Dermis blood vessel endothelial cell (primary cell): ENCODE results near the gene AVL9. TPM values are rescaled to one million over a fixed set of nuclear protein-coding genes. Genes with fewer than 3 reads are reported as not detected.
"Not testable (repeated sequence)": the region's sequence is repeated elsewhere in the genome, so short reads cannot be mapped to it uniquely, and the experiment has no call there.

Source experiments
- DNase-seq: peaks from one replicate; pipeline ENCODE4 v3.0.0; 2010
- total RNA-seq: library from RNA; depleted of rRNA; stranded (reverse); fragments of >200 nt; gene quantifications from 2 replicates; pipeline ENCODE4 v1.2.3, GENCODE V29; 2014

Gene AVL9
- total RNA-seq, 1 donor from 2014 or later: 81.9 TPM

DNA sequence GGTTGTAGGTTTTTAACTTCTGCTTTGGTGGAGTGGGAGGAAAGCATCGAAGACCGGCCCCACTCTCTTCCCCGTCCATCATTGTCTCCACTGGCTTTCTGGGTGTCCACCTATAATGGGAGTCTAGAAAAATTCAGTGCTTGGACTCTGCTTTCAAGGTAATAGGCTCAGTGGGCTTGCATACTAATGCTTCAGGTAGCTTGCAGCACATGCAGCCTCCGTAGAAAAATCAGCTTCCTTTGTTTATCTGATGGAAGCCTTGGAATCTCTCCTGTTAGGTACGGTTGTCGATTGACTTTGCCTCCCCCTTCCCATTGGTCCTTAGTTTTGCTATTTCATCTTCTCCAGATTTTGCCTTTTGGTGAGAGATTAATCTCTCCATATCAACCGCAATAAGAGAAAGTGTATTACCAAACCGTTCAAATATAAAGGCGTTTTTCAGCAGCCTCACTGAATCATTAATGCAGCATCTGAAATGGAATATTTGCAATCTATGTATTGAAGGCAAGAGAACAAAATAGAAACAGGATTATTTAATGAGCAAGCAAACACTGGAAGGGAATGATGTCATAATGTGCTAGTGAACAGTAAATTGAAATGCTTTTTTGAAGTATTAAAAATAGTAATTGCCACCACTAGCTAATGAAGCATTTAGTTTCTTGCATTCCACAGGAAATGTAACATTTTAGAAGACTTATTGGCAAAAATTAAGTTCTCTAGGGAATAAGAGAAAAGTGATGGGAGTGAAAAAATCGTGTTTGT is 944 bp downstream of the AVL9 start:
- DNase-seq: peak; percentile 29

DNA sequence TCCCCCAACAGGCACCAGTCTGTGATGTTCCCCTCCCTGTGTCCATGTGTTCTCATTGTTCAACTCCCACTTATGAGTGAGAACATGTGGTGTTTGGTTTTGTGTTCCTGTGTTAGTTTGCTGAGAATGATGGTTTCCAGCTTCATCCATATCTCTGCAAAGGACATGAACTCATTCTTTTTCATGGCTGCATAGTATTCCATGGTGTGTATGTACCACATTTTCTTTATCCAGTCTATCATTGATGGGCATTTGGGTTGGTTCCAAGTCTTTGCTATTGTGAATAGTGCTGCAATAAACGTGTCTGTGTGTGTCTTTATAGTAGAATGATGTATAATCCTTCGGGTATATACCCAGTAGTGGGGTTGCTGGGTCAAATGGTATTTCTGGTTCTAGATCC is 4.5 kb downstream of the AVL9 start:
- not testable (repeated sequence) for DNase-seq

DNA sequence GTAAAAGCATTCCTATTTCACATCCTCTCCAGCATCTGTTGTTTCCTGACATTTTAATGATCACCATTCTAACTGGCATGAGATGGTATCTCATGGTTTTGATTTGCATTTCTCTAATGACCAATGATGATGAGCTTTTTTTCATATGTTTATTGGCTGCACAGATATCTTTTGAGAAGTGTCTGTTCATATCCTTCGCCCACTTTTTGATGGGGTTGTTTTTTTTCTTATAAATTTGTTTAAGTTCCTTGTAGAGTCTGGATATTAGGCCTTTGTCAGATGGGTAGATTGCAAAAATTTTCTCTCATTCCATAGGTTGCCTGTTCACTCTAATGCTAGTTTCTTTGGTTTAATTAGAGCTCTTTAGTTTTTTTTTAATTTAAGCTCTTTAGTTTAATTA is 4.9 kb downstream of the AVL9 start:
- DNase-seq: not testable (repeated sequence)

DNA sequence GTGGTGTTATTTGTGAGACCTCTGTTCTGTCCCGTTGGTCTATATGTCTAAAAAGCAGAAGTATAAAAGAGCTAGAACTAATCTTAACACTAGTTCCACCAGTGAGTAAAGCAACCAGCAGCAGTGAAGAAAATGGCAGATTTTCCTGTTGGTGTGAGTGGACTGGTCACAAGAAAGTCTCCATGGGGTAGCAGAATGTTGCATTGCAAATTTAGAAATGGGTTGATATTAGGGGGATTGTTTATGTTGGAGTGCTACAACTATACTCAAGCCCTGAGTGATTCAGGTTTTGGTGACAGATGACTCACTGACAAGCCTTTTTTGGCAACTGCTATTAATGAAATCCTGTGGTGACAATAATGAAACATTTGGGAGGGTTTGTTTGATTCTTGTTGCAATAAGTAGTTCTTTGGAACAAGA is 5.6 kb downstream of the AVL9 start:
- peak; percentile 53 for DNase-seq

DNA sequence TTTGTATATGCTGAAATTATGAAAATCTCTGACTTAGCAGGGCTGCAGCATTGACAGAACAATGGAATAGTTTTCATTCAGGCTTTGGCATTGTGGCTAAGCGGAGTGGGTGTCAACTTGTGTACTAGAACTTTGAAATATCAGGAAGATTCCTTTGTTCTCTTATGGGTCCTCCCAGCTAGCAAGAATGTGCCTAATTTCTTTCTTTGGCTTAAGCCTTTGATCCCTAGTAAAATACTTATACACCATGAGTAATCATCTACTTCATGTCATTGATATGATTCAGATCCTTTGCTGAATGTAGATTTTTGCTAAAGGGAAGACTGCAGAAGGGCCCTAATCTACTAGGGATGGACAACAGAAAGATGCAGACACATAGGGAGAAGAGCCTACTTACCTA is 6.2 kb downstream of the AVL9 start:
- DNase-seq: peak; percentile 75

- DNase-seq: no peak
Measured at GRCh38 chr7:32502728-32503127, 7.4 kb downstream of the AVL9 start.

DNA sequence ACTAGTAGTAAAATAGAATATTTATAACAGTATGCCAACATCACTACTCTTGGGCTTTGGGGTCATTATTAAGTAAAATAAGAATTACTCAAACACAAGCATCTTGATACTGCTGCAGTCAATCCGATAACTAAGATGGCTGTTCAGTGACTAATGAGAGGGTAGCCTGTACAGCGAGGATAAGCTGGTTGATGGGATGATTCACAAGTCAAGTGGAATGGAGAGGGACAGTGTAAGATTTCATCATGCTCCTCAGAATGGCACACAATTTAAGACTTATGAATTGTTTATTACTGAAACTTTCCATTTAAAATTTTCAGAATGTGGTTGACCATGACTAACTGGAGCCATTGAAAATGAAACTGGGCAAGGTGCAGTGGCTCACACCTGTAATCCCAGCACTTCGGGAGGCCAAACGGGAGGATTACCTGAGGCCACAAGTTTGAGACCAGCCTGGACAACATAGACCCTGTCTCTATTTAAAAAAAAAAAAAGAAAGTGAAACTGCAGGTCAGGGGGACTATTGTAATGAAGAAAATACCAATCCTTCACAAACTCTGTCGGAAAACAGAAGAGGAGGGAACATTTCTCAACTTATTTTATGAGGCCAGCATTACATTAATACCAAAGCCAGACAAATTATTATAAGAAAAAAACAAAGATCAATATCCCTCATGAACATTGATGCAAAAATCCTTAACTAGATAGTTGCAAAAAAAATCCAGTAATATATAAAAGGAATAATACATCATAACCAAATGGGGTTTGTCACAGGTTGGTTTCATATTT is 11.2 kb downstream of the AVL9 start:
- DNase-seq: peak; percentile 30

DNA sequence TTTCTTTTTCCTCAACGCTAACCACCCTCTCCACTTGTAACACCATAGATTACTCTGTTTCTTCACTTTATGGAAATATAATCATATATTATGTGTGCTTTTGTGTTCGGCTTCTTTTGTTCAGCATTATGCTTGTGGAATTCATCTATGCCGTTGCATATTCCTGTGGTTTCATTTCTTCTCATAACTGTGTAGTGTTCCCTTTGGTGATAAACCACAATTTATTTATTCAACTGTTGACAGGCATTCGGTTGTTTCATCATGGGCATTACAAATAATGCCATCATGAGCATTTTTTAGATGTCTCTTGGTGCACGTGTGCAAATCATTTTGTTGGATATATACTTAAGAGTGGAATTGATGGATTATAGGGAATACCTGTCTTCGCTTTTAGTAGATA is 12.1 kb downstream of the AVL9 start:
- no peak for DNase-seq

- no peak for DNase-seq
Measured at GRCh38 chr7:32511791-32512190, 16.5 kb downstream of the AVL9 start.

- DNase-seq: no peak
Measured at GRCh38 chr7:32513210-32513609, 17.9 kb downstream of the AVL9 start.

- peak; percentile 21 for DNase-seq
Measured at GRCh38 chr7:32515890-32516550, 20.7 kb downstream of the AVL9 start.

GRCh38 chr7:32516551-32517100 is 21.3 kb downstream of the AVL9 start:
- peak; percentile 23 for DNase-seq

GRCh38 chr7:32518534-32519140 is 23.3 kb downstream of the AVL9 start:
- DNase-seq: peak; percentile 47

- no peak for DNase-seq
Measured at GRCh38 chr7:32519763-32520162, 24.5 kb downstream of the AVL9 start.

DNA sequence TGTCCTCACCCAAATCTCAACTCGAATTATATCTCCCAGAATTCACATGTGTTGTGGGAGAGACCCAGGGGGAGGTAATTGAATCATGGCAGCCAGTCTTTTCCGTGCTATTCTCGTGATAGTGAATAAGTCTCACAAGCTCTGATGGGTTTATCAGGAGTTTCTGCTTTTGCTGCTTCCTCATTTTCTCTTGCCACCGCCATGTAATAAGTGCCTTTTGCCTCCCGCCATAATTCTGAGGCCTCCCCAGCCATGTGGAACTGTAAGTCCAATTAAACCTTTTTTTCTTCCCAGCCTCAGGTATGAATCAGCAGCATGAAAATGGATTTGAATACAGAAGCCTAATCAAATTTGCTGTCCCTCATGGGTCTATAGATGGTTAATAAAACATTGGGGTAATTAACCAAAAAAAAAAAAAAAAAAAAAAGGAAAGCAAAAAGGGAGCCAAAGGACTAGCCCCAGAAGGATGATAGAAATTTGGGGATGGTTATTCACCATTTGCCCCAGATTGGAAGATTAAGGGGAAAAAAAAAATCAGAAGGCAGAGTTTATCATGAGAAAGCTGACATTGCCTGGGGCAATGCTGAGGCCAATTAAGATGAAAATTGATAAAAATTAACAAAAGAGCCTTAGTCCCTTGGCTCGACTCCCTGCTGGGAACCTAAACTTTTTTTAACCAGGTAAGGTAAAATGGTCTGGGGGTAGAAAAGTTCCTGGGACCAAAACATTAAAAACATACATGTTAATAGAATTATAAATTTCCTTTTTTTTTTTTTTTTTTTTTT is 27.6 kb downstream of the AVL9 start:
- DNase-seq: no peak

- no peak for DNase-seq
Measured at GRCh38 chr7:32524631-32525030, 29.3 kb downstream of the AVL9 start.

DNA sequence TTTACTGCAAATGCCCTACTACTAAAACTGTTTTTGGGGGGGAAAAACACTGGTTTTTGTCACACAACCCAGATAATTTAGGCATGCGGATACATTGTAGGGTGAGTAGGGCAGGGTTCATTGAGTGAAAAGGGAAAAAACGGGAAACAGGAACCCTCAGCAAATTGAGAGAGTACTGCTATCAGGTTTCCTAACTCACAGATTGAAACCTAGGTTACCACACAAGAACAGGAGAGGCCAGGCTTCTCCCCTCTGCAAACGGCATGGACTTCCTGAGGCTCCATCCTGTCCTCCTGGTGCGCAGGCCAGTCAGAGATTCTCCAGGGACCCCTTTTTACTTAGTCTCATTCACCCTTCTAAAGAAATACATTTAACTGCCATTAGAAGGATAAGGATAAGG is 30.6 kb downstream of the AVL9 start:
- no peak for DNase-seq

GRCh38 chr7:32531402-32531801 is 36.1 kb downstream of the AVL9 start:
- DNase-seq: no peak

GRCh38 chr7:32532086-32532485 is 36.8 kb downstream of the AVL9 start:
- no peak for DNase-seq

GRCh38 chr7:32532716-32533115 is 37.4 kb downstream of the AVL9 start:
- no peak for DNase-seq

- DNase-seq: no peak
Measured at GRCh38 chr7:32533276-32534029, 38.2 kb downstream of the AVL9 start.
